Pulmonary artery endothelial cell (primary cell): ENCODE results near the gene GAS7. TPM values are rescaled to one million over a fixed set of nuclear protein-coding genes. Genes with fewer than 3 reads are reported as not detected.

Source experiments
- DNase-seq: peaks from one replicate; pipeline ENCODE4 v3.0.0-alpha.2; 2011; ENCODE audit warnings: low read depth, low spot score
- total RNA-seq: library from RNA; depleted of rRNA; stranded (reverse); fragments of >200 nt; gene quantifications from 2 replicates; pipeline ENCODE4 v1.2.3, GENCODE V29; 2014

Gene GAS7
- total RNA-seq, 1 donor from 2014 or later = not detected

DNA sequence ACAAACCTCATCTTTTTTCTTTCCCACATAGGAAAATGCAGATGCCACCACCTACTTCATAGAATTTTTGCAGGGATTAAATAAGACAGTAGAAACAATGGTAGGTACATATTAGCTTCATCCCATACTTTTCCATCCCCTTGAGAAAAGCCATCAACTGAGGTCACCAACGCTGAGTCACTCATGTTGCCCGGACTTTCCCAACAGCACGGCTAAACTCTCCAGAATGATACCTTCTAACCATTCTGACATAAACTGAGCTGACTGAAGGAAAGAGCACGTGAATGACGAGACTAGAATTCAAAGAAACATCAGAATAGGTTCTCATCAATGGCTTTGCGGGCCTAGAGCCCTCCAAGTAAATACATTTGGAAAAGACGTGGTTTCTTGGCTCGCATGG, 147.3 kb downstream of the GAS7 start:
- DNase-seq = no peak

DNA sequence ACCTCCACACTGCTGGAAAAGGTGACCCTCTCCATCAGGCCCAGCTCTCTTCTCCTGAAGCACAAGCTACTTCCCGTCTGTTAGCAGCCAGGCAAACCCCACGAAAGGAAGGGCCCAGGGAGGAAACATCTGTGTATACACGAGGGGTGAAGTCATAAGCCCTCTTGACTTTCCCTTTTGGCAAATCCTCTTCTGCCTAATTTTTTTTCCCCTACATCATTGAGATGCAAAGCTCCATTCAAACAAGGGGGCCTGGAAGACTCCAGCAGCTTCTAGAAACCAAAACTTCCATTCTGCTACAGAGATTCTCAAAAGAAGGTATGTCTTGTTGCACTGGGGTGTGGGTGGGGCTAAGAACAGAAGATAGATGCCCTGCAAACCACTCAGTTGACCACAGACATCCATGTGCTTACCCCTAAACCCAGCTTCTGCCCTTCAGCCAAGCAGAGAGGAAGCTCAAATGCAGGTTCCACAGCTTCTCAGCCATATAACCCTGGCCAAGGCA, 147.8 kb downstream of the GAS7 start:
- no peak for DNase-seq

DNA sequence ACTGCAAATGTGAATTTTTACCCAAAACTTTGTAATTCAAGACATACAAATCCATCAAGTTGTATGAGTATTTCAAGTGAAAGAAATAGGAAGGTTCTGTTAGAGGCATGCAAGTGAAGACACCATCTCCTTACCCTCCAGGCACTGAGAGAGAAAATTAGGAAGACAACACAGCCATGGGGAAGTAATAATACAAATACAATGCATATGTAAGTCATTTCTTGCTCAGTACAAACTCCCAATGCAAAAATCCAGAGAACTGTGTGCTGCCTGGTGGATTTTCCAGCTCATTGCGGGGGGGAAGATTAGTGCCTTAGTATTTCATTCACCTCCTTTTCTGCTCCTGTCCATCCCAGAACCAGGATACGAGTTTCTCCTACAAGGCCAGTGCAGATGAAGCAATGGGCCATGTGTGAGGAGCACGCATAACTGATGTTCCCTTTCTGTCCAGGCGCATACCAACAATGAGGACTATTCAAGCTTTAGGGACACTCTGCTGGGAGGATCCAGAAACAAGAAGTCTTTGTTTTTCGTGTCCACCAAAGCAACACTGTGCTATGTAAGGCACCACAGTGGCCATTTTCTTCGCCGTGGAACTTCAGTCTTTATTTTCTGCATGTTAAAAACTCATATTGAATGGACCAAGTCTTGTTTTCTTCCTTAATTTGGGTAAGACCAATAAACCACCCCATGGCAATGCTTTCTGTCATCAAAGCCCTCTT, 149.6 kb downstream of the GAS7 start:
- DNase-seq = no peak

DNA sequence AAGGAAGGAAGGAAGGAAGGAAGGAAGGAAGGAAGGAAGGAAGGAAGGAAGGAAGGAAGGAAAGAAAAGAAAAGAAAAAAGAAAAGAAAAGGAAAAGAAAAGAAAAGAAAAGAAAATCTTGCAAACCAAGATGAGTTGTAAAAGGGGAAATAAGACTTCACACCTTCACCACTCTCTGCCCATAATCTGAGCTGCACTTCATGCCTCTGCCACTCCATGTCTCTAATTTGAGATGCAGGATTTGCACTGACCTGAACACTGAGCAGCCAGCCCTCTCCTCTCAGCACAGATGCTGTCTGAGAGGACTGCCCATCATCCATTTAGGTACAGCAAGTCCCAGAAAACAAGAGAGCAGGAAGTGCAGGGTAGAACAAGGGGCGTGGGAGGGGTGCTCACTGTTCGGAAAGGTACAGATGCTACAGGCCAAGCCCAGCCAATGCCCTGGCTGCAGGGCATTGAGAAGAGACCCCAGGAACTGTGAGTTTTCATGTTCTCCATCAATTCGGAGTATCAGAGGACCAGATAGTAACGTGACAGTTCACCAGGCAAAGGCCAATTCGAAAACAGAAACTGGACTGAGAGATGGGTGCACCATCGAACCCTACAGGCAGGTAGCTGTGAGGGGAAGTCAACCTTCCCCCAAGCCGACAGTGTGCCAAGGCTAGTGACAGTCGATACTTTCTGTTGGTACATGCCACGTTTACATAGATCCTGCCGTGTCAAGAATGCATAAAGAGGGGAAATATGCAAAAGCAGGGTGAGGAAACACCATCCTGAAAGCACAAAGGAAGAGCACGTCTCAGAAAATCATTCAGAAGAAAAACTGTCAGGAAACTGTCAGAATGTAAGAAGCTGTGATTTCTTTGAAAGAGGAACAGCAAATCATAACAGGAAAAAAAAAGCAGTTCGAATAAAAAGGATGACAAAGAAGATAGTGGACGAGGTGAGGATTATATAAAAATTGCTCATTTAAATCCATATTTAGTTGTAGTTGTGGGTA, 151.3 kb downstream of the GAS7 start:
- no peak for DNase-seq

DNA sequence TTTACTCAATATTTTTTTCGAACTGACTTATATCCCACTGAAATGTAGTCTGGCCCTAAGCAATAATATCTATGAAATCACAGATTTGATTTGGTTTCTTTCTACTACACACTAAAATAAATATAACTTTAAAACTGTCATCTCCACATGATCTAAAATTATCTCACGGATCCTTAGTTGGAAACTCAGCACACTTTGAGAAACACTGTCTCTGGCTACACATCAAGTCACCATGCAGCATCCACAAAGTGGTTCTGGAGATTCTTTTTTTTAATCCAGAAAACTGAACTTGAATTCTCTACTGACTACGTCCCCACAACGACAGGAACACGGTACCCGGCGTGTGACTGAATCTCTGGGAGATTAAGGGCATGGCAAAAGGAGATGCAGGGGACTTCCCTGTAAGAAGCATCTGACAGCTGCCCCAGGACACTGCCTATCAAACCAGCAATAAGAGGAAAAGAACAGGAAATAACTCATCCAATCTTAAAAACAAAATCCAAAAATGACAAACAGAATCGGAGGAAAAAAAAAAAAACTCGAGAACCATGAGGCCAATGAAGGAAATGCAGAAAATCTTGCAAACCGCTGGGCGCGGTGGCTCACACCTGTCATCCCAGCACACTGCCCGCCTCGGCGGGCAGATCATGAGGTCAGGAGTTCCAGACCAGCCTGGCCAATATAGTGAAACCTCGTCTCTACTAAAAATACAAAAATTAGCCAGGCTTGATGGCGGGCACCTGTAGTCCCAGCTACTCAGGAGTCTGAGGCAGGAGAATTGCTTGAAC, 152.3 kb downstream of the GAS7 start:
- no peak for DNase-seq

DNA sequence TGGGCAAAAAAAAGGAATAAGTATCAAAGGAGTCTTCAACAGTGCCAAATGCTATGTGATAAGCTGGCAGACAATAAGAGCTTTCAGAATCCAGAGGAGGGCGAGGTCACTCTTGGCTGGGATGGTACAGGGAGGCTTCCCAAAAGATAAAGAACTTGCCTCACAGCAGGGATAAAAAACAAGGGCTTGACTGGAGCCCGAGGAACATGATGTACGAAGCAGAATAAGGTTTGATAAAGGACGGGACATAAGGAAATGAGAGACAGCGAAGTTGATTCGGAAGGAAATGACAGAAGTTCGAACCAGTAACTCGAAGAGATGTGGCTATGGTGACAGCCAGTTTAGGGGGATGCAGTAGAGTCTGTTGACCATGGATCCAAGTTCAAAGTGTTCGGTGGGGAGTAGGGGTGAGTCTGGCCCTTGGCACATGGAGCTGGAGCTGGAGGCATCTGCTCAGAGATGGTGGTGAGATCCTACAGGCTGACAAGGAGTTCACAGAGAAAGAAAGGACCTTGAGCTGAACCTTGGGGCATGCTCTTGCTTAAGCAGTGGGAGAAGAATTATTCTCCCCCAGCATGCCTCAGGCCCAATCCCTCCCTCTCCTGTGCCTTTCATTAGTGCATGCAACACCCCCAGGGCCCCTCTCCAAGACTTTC, 155.7 kb downstream of the GAS7 start:
- no peak for DNase-seq

- DNase-seq = no peak
Measured at GRCh38 chr17:10041916-10042588, 156.4 kb downstream of the GAS7 start.

- no peak for DNase-seq
Measured at GRCh38 chr17:10041287-10041612, 157.2 kb downstream of the GAS7 start.

DNA sequence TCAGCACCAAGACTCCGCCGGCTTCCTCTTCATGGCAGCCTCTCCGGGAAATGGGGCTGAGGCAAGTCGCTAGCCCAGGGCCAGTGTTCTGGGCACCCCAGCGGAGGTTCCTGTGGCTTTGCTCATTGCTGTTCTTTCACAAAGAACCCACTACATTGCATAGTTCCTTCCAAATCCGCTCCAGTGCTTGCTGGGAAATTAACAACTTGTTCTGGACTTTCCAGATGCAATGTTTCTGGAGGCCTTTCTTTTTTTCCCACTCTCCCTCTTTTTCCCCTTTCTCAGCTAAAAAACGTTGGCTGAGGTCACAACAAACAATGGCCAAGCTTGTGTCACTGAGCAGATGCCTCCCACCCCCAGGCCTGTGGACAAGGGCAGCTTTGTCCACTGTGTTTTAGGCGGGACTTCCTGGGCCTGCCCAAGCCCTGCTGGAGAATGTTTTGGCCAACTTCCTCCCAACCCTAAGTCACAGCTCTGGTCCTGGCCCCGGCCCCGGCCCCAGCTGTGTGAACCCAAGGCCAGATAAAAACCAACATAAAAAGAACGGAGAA, 161.8 kb downstream of the GAS7 start:
- DNase-seq = no peak

GRCh38 chr17:10035885-10036284, 162.5 kb downstream of the GAS7 start:
- no peak for DNase-seq

- DNase-seq = no peak
Measured at GRCh38 chr17:10034719-10035475, 163.5 kb downstream of the GAS7 start.

DNA sequence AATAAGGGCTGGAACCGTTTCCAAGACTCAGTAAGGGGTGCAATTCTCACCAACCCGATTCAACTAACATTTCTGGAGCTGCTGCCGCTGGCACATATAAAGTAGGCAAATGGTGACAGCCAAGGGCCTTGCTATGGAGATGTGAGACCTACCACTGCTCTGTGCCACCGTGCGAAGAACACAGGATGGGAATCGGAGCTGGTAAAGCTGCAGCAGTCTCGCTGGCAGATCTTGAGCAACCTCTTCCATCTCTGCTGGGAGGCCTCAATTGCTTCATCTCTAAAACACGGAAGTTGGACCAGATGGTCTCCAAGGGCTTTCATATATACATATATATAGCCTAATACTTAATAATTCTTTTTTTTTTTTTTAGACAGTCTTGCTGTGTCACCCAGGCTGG, 164.4 kb downstream of the GAS7 start:
- no peak for DNase-seq

- DNase-seq = no peak
Measured at GRCh38 chr17:10033449-10033848, 165.0 kb downstream of the GAS7 start.

- DNase-seq = no peak
Measured at GRCh38 chr17:10032118-10032852, 166.1 kb downstream of the GAS7 start.

DNA sequence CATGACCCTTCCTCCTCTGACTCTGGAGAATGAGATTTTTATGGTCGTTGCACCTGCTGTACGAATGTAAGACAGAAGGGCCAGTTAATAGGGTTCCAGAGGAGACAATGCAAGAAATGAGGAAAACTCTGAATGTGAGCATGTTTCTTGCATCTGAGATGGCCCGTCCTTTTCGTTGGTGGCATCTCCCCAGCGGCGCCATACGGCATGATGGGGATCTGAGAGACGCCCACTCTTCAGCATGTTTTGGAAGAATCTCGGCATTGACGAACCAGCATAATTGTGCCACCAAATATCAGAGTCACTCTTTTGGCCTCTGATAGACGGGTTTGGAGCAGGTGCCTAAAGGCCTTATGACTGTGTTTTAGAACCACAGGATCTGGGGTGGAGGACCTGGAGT, 166.8 kb downstream of the GAS7 start:
- no peak for DNase-seq

DNA sequence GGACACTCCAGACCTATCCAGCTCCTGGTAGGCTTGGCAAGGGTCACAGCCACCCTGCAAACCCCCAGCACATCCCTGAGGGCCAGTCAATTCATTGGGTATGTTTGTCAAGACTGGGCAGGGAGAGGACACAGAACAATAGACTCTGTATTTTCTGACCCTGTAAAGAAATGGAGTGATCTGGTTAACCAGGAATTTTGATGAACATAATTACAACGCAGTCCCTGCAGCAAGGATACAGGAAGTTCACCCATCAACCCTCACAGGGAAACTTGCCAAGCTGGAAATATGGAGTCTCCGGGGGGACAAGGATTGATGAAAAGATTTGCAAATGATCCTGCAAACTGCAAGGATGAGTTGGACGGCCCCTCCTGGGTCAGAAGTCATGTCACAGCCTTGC, 167.3 kb downstream of the GAS7 start:
- no peak for DNase-seq

- no peak for DNase-seq
Measured at GRCh38 chr17:10029129-10029528, 169.3 kb downstream of the GAS7 start.

DNA sequence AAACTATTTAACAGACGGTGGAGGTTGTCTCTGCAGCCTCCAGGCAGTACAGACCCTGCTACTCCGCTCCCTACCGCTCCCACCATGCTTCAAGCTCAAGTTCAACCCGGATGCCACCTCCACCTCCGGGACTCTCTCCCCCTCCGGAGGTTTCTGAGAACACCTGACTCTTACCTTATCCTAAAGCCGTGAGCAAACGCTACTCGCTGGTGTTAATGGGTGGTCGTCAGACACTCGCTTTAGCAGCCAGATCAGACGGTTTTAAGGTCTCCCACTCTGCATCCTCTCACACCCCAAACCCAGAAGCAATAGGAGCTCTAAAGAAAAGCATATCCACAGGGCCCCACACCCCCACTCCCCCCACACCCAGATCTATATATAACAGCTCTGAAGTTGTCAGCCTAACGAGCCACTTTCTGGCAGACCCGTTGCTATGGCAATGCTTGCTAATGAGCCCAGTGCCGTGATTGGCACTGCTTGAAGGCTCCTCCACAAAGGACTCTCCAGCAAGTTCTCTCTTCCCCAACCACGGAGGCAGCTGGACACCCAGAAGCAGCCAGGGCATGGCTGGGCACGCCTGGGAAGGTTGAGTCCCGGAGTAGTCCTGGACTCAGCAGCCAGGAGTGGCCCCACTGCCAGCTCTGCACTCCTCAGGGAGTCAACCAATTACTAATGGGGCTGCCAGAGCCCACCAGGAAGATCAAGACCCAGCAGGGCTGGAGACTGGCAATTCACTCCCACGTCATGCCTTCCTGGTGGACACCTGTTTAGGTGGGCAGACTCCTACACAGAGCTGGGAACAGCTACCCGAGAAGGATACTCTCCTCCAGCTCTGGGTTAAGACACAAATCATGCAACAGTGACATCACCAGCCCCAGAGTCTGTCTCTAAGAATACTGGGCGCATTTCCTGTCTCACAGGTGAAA, 172.2 kb downstream of the GAS7 start:
- no peak for DNase-seq
